ENCODE data around the gene ALDH4A1. TPM values are rescaled to one million over a fixed set of nuclear protein-coding genes. Genes with fewer than 3 reads are reported as not detected.

The ALDH4A1 gene
- total and polyA plus RNA-seq, 10 of the 15 experiments (the other 5 are each of a cell fraction or from before 2014, with no cell fraction given) = 0.06 to 25.5 (median 13.0) TPM

- TF ChIP-seq E4F1 (IDR thresholded peaks at IDR 0.05; ENCODE audit: borderline replicate concordance, partially characterized antibody) (no peak), NRF1 (conservative IDR thresholded peaks at IDR 0.05; ENCODE audit: low read depth, low read length) (no peak), ZNF622 (IDR thresholded peaks at IDR 0.05) (no peak), MAX (IDR thresholded peaks at IDR 0.05; ENCODE audit: low read depth, low read length) (no peak)
Observed at GRCh38 chr1:18861082-18861481, 41.3 kb downstream of the ALDH4A1 start (continued).

GRCh38 chr1:18859560-18859959, 42.8 kb downstream of the ALDH4A1 start, which contains the start of gene TAS1R2:
TAS1R2 (minus strand) TSS chr1:18859660; CDS start chr1:18859660, 0 bp downstream.
- no peaks in the 10 kb centered on the region for H3K4me1 ChIP-seq (ENCODE audit: control insufficient read depth, insufficient read depth, low read length)
- RAD21 ChIA-PET (ENCODE audit: unreplicated experiment) = no interaction called here
- WGBS (ENCODE audit: insufficient coverage, insufficient replicate concordance, low lambda C conversion rate, missing lambda C conversion rate) = 32% methylated on average over 4 of the region's 4 CpGs
- H4K20me1 ChIP-seq (ENCODE audit: control insufficient read depth, insufficient read depth) = no peaks in the 10 kb centered on the region
- H2AFZ ChIP-seq (ENCODE audit: control insufficient read depth, low read depth, low read length) = no peak within 1 kb of the TSS
- ATAC-seq (no peak), DNase-seq (ENCODE audit: low read depth, low spot score) (no peak), FAIRE-seq (no peak)
- H3K4me2 ChIP-seq (ENCODE audit: control insufficient read depth, insufficient read depth) = no peak within 1 kb of the TSS
- no peak within 1 kb of the TSS for H3K27ac ChIP-seq (ENCODE audit: control insufficient read depth, insufficient read depth)
- POLR2A ChIA-PET = no interaction called here
- in situ Hi-C loops (cut with MboI) (no loop called here), intact Hi-C loops (cut with micrococcal nuclease; ENCODE audit: unreplicated experiment) (no loop called here)
- no TSS peak for BruUV-seq (replicated peaks)
- CTCF ChIA-PET = no interaction called here
- no peaks in the 10 kb centered on the region for H3K9me3 ChIP-seq (replicated peaks; ENCODE audit: control insufficient read depth, insufficient read depth, low read length)
- no peaks in the 10 kb centered on the region for H3K36me3 ChIP-seq (ENCODE audit: control insufficient read depth in 2 of 2, insufficient read depth in 2 of 2, low read length in 1 of 2)
- H3K27me3 ChIP-seq (replicated peaks in 1 of 2; ENCODE audit: control insufficient read depth in 2 of 2, insufficient read depth in 2 of 2, low read length in 1 of 2) = no peaks in the 10 kb centered on the region
- H3K4me3 ChIP-seq = no peak within 1 kb of the TSS
- no peaks in the 10 kb centered on the region for H3K79me2 ChIP-seq (ENCODE audit: control insufficient read depth, insufficient read depth, low read length)
- H3K9ac ChIP-seq (ENCODE audit: control insufficient read depth, insufficient read depth, low read length) = no peak within 1 kb of the TSS
- SMC1A ChIA-PET (ENCODE audit: uncharacterized antibody, unreplicated experiment) = no interaction called here
- TF ChIP-seq MLLT1 (IDR thresholded peaks at IDR 0.05) = no peak
- no peak for TF ChIP-seq PRDM15 (CRISPR knock-in tag; IDR thresholded peaks at IDR 0.05)
- no peak for TF ChIP-seq CHD1 (IDR thresholded peaks at IDR 0.05; ENCODE audit: low read depth, low read length)
- no peak for TF ChIP-seq ZNF592 (IDR thresholded peaks at IDR 0.05)
- TF ChIP-seq NFXL1 (IDR thresholded peaks at IDR 0.05; ENCODE audit: borderline replicate concordance) = no peak
- no peak for TF ChIP-seq MEF2A (IDR thresholded peaks at IDR 0.05; ENCODE audit: insufficient read depth, low read depth, low read length)
- no peak for TF ChIP-seq KLF5 (IDR thresholded peaks at IDR 0.05; ENCODE audit: partially characterized antibody)
